Esophagus muscularis mucosa (tissue), 3 donors: ENCODE data around the gene MDM1.

Experiments
- CTCF ChIP-seq, 3 experiments: fragments of 200-600 bp in 2 of 3; fragments of 450-650 bp in 1 of 3; sonication (generic) in 2 of 3; IDR thresholded peaks; one replicate each; pipeline ENCODE4 v1.5.1; 2017 to 2019; ENCODE audit warnings: antibody characterized with exemption in 3 of 3, mild to moderate bottlenecking in 2 of 3, moderate library complexity in 1 of 3
- POLR2A ChIP-seq: fragments of 450-650 bp; IDR thresholded peaks from one replicate; pipeline ENCODE4 v1.6.1; 2017; ENCODE audit warnings: antibody characterized with exemption, moderate library complexity, mild to moderate bottlenecking, low read depth
- POLR2AphosphoS5 ChIP-seq, 2 donors: sonication (generic); formaldehyde crosslinking; IDR thresholded peaks; one replicate each; pipeline ENCODE4 v1.6.1; 2017; ENCODE audit warnings: antibody characterized with exemption in 2 of 2

DNA sequence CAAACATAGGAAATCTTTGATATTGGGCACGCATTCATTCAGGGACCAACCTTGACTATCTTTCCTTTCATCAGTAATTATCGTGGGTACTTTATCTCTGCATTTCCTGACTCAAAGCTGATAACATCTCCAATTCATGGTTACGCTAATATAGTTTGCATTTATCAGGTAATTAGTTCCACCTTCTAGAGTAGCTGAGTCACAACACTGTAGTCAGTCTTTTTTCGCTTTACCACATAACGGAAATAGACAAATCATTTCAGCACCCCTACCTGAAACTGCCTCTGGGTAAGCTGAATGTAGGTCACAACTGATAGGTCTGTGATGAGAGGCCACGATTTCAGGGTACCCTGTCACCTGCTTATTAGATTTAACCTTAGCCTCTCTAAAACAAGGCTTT lies 42.0 kb downstream of the MDM1 start:
- no peak for TF ChIP-seq CTCF (IDR thresholded peaks at IDR 0.05)
- no peak for TF ChIP-seq POLR2AphosphoS5 (IDR thresholded peaks at IDR 0.05)
- no peak for TF ChIP-seq POLR2A
